Cerebellar cortex (tissue), 1 donor: Measurements from ENCODE around the gene PRKG2.

Experiments
- DNase-seq: peaks from one replicate; pipeline ENCODE4 v3.0.0-alpha.2; 2015; ENCODE audit warnings: low spot score

PRKG2 gene

DNA sequence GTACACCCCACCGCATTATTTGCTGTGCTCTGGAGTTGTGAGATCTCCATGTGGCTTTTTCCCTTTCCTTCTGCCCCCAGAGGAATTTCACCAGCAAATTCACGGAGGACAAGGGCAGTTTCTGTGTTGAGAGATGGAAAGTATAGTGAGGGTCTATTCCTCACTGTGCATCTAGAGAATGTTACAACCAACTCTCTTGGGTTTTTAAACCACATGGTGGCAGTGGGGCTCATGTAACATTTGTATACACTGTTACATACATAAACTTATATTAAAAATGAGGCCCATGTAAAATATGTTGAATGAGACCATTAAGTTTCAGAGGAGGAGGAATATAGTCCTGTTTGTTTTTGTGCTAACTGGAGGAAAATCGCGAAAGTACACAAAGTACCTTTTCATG is 909 bp upstream of the PRKG2 start:
- no peak for DNase-seq

DNA sequence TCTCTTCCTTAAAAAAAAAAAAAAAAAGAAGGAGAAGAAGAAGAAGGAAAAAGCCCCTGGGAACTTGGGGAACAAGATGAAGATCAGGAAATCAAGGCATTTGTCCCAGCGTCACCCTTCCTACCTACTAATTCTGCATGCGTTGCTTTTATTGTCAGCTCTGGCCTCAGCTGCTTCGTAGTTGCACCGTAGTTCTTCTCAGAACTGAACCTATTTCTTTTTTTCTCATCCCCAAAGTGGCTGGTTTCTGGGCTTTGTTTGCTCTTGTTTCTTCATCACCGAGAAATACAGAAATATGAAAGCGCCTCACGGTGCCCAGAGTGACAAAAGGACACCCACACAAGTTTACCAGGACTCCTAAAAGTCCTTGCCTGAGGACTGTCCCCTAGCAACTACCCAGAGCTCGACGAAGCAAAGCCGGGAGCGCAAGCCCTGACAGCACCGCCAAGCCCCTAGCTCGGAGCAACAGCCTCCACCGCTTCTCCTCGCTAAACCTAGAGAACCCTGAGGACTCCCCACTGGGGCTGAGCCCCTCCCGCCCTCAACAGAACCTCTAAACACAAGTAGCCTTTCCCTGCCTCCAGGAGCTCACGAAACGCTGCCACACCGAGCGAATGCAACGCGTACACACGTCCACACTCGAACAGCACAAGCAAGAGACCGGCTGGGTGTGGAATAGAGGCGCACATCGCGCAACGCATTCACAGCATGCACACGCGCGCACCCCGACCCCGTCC is 710 bp downstream of the PRKG2 start:
- no peak for DNase-seq

DNA sequence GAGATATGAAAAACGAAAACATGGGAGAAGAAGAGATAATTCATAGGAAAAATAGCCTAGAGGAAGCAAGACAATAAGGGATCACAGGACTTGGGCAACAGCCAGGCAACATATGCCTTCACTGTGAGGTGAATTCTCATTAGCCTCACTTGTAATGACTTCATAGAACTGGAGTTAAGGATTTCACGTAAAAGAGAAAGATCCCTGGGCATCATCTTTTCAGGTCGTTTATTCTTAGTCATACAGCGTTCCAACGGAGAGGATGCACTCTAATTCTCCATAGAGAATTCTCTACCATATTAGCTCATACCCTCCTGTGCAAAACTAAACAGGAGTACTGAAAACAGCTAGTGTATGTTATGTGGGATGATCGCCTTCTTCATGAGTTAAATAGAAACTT is 1.4 kb downstream of the PRKG2 start:
- DNase-seq = no peak

DNA sequence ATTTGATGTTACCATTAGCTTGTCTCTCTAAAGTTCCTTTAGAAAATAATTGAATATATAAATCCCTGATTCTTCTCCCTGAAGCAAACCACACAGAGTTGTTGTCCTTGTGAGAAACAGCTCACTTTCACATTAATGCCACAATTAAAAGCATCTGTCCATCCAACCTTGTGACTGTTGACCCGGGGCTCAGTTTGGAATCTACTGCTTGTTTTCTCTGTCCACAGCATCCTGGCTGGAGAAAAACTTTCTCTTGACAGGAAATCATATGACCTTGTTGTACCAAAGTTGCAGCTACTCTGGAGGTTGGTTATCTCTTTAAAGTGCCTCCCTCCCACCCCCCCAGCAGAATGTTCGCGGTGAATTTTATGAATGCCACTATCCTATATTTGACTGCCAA is 3.1 kb downstream of the PRKG2 start:
- no peak for DNase-seq

- DNase-seq = no peak
These were observed 7.2 kb downstream of the PRKG2 start for GRCh38 chr4:81207828-81208227.

- DNase-seq = no peak
These were observed 9.7 kb downstream of the PRKG2 start for GRCh38 chr4:81205302-81205701.

GRCh38 chr4:81204571-81204970 is 10.5 kb downstream of the PRKG2 start:
- no peak for DNase-seq

GRCh38 chr4:81199831-81200230 is 15.2 kb downstream of the PRKG2 start:
- no peak for DNase-seq

- no peak for DNase-seq
These were observed 16.4 kb downstream of the PRKG2 start for GRCh38 chr4:81198609-81199008.

GRCh38 chr4:81197864-81198524 is 17.0 kb downstream of the PRKG2 start:
- DNase-seq = no peak

- no peak for DNase-seq
These were observed 18.8 kb downstream of the PRKG2 start for GRCh38 chr4:81196126-81196650.

DNA sequence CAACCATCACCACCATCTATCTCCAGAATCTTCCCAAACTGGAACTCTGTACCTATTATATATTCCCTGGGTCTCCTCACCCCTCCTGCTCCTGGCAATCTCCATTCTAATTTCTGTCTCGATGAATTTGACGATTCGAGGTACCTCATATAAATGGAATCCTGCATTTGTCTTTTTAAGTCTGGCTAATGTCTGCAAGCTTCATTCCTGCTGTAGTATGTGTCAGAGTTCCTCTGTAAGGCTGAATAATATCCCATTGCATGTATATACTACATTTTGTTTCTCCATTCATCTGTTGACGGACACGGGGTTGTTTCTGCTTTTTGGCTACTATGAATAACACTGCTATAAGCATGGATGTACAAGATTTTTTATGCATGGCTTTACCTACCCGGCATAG is 19.5 kb downstream of the PRKG2 start:
- DNase-seq = no peak

DNA sequence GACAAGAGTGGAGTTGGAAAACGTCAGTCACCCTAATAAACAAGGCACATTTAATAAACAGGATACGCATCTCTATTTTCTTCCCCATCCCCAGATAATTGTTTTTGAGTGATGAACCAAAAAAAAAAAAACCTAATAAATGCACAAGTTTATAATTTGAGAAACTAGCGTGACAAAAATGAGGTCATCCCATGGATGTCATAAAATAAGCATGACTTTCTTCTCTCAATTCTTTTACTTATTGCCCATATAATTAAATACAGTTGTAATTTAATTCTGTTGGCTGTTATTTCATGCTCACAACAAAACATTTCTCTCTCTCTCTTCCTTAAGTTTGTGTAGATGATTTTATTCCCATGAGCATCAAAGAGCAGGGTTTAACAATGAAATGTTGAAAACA is 20.7 kb downstream of the PRKG2 start:
- DNase-seq = no peak

- no peak for DNase-seq
These were observed 34.1 kb downstream of the PRKG2 start for GRCh38 chr4:81180916-81181315.

GRCh38 chr4:81179326-81179725 is 35.7 kb downstream of the PRKG2 start:
- no peak for DNase-seq

DNA sequence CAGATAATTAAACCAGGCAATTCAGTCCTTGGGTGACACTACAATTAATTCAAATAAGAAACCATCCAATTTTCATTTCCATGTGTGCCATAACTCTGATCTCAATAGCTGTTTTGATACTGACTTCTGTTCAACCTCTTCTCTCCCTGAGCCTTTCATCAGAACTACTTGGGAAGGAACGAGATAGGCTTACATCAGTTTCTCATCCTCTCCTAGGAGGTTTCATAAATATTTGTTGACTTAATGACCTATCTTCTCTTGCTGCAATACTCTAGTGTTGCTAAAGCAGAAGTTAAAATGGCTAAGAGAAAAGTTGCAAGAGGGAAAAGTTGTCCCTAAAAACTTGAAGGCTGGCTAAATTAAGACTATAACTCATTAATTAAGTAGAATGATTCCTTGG is 41.8 kb downstream of the PRKG2 start:
- DNase-seq = no peak

GRCh38 chr4:81166458-81167160 is 48.4 kb downstream of the PRKG2 start:
- no peak for DNase-seq

GRCh38 chr4:81165861-81166430 is 49.1 kb downstream of the PRKG2 start:
- DNase-seq = no peak

DNA sequence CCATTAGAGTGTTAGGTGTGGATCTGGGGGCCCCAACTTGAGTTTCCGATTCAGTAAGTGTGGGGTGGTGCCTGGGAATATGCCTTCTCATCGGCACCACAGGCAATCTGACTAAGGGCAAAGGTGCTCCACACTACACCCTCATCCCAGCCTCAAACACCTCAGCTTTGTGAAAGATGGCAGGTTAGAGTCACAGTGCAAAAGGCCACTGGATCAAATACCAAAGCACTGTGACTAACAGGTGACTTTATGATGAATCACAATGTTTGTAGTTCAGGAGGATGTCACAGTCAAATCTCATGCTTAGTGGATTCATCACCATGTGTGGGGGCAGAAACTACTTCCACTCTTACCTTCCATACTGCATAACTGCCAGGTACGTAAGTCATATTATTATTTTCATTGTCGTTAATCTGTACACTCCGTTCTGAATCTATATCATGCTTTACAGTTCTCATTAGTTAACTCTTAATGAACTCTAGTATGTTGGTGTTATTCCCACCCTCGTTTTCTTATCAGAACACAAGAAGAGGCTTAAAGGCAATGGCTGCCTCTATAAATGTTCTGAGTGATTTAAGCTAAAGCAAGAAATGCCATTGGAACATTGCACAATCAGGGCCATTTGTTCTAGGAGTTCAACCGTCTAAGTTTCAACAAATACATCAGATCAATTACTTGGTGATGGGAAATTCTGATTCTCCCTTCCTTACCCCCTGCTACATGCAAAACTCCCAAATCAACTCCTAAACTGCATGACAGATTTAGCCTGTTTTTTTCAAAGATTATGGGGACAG is 50.2 kb downstream of the PRKG2 start:
- no peak for DNase-seq

DNA sequence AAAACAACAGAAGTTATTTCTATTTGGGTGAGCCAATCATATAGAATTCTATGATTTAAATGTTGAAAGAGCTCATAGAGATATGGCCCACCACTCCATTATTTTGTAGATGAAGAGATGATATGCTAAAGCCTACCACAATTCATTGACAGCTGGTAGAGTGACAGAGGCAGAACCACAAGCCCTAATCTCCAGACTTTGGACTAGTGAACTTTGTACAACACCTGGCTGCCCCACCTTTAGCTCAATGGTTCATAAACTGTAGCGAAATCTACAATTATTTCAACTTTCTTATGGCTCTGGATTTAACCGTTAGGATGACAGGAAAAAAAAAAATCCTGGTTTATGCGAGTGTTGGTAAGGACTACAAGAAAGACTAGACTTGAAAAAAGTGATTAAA is 50.9 kb downstream of the PRKG2 start:
- no peak for DNase-seq

DNA sequence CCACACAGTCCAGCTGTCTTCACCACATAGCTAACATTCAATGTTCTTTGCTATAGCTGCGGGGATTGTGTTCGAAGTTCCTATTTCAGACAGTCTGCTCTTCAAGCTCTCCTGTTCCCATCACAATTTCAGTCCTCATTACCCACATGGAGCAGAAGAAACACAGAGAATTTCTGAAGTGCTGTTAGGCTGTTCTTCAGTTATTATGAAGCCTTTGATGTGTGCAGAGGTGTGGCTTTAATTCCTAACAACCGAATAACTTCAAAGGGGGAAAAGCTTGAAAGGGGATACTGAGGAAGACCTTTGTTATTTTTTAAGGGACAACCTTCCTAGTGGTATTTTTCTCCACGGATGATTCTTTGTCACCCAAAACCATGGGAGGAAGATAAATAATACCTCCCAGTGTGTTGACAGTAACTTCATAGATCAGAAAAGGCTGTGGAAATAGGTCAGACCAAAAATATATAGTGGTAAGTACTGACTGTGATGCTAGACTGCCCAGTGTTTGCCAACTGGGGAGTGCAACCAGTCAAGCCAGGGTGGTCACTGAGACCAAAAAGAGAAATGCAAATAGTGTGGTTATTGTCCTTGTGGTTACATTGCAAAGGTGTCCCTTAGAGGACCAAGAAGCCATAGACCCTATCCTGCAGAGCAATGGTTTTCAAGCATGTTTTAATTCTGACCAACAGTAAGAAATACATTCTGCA is 52.1 kb downstream of the PRKG2 start:
- no peak for DNase-seq
